Lung (tissue), 12 donors: Measurements from ENCODE around the gene ZNF766. TPM values are rescaled to one million over a fixed set of nuclear protein-coding genes. Genes with fewer than 3 reads are reported as not detected.
A peak's percentile ranks its signal among the peaks of the same experiment; 100 is the strongest.
"Not testable (repeated sequence)": the region's sequence is repeated elsewhere in the genome, so short reads cannot be mapped to it uniquely, and the experiment has no call there.

Source experiments
- ATAC-seq: fragments of 200-7000 bp; cut with Tn5 transposase; one replicate; pipeline ENCODE4 v1.9.1; 2020; ENCODE audit warnings: moderate number of reproducible peaks; ENCODE audit not compliant: insufficient read depth, low FRiP score
- DNase-seq, 3 donors: peaks; one replicate each; pipeline ENCODE4 v3.0.0-alpha.2; 2013 to 2017
- H3K27ac ChIP-seq, 2 donors: one replicate each; pipeline ENCODE4 v1.5.1; 2013; ENCODE audit warnings: mild to moderate bottlenecking in 2 of 2, moderate library complexity in 2 of 2, control low read depth in 1 of 2, inconsistent platforms in 1 of 2, low read depth in 1 of 2, low read length in 1 of 2
- H3K27me3 ChIP-seq, 3 donors: one replicate each; pipeline ENCODE4 v1.5.1; 2013; ENCODE audit warnings: low read length in 2 of 3; ENCODE audit not compliant: control insufficient read depth in 3 of 3, insufficient read depth in 3 of 3
- H3K36me3 ChIP-seq, 4 donors: one replicate each; pipeline ENCODE4 v1.5.1; 2013; ENCODE audit warnings: low read length in 4 of 4, mild to moderate bottlenecking in 1 of 4, moderate library complexity in 1 of 4; ENCODE audit not compliant: control insufficient read depth in 4 of 4, insufficient read depth in 4 of 4
- H3K4me1 ChIP-seq, 5 donors: one replicate each; pipeline ENCODE4 v1.5.1; 2013; ENCODE audit warnings: low read length in 5 of 5, mild to moderate bottlenecking in 2 of 5, moderate library complexity in 1 of 5; ENCODE audit not compliant: control insufficient read depth in 5 of 5, insufficient read depth in 5 of 5
- H3K4me3 ChIP-seq: one replicate; pipeline ENCODE4 v1.5.1; 2013; ENCODE audit warnings: mild to moderate bottlenecking, control low read depth, moderate library complexity
- H3K9ac ChIP-seq, 2 donors: one replicate each; pipeline ENCODE4 v1.5.1; 2013; ENCODE audit warnings: low read length in 2 of 2, control low read depth in 1 of 2; ENCODE audit not compliant: insufficient read depth in 1 of 2
- H3K9me3 ChIP-seq, 4 donors: one replicate each; pipeline ENCODE4 v1.5.1; 2013; ENCODE audit warnings: low read length in 3 of 4, mild to moderate bottlenecking in 1 of 4, moderate library complexity in 1 of 4; ENCODE audit not compliant: control insufficient read depth in 4 of 4, insufficient read depth in 3 of 4
- WGBS, 2 donors: extraction: QIAGEN DNeasy Blood & Tissue Kit; methylation state at CpG; one replicate each; pipeline ENCODE4 v1.1.7; 2013; 5-methylcytosine and 5-hydroxymethylcytosine counted together
- polyA plus RNA-seq, 2 donors: library from polyadenylated mRNA; stranded (reverse); fragments of 200-250 nt; gene quantifications; one replicate each; pipeline ENCODE4 v1.2.1, GENCODE V29; 2013
- total RNA-seq, 2 donors: library from RNA; depleted of rRNA in 1 of 2; stranded (reverse); fragments of >200 nt in 1 of 2; gene quantifications; one replicate each; pipeline ENCODE4 v1.2.1, GENCODE V29; 2014 to 2021
- TF ChIP-seq, protein P1 (sequence below): IDR thresholded peaks from 2 replicates; pipeline ENCODE4 v1.5.1; 2012; ENCODE audit warnings: mild to moderate bottlenecking; ENCODE audit errors: control extremely low read depth, extremely low read depth
- donor health status: control.
- donor health status: control.
- donor health status: Bipolar disorder and iron deficiency.
- donor health status: healthy.
- donor health status: DM: yes; HTN: yes; CAD: no.

The ZNF766 gene
- total and polyA plus RNA-seq, 4 donors = 3.2 to 14.9 (median 8.5) TPM

DNA sequence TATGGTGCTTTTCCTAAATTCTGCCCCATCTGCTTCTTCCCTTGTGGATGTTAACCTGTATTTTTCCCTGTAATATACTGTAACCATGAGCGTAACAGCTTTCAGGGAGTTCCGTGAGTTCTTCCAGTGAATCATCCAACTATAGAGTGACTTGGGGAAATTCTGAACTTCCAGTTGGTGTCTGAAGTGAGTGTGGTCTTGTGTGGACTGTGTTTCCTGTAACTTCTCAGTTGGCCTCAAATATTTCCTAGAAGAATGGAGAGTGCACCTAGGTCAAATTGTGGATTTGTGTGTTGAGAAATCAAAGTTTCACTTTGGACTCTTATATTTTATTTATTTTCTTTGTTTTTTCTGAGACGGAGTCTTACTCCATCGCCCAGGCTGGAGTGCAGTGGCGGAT, 11.0 kb upstream of the ZNF766 start:
- Histone ChIP-seq H3K36me3 (no peaks in the 10 kb centered on the region), H3K4me3 (no peak overlapping the region), H3K4me1 (no peaks in the 10 kb centered on the region), H3K27ac (no peak overlapping the region), H3K27me3 (no peaks in the 10 kb centered on the region), H3K9me3 (peaks cover 0 to 3% (median 0%) of the 10 kb centered on the region in 4 donors), H3K9ac (no peak overlapping the region)
- DNase-seq (no peak), ATAC-seq (no peak)
- WGBS, 2 donors = 96 to 97% methylated on average over 5 of the region's 5 CpGs
- TF ChIP-seq, protein P1, sequence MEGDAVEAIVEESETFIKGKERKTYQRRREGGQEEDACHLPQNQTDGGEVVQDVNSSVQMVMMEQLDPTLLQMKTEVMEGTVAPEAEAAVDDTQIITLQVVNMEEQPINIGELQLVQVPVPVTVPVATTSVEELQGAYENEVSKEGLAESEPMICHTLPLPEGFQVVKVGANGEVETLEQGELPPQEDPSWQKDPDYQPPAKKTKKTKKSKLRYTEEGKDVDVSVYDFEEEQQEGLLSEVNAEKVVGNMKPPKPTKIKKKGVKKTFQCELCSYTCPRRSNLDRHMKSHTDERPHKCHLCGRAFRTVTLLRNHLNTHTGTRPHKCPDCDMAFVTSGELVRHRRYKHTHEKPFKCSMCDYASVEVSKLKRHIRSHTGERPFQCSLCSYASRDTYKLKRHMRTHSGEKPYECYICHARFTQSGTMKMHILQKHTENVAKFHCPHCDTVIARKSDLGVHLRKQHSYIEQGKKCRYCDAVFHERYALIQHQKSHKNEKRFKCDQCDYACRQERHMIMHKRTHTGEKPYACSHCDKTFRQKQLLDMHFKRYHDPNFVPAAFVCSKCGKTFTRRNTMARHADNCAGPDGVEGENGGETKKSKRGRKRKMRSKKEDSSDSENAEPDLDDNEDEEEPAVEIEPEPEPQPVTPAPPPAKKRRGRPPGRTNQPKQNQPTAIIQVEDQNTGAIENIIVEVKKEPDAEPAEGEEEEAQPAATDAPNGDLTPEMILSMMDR = no peak

- WGBS, 2 donors = 93 to 94% methylated on average over 6 of the region's 6 CpGs
- H3K27me3 ChIP-seq, H3K9me3 ChIP-seq, ATAC-seq, DNase-seq, H3K4me3 ChIP-seq, H3K9ac ChIP-seq, H3K4me1 ChIP-seq, H3K36me3 ChIP-seq, H3K27ac ChIP-seq: not testable (repeated sequence)
Observed at GRCh38 chr19:52265556-52265955, 3.8 kb upstream of the ZNF766 start.

- 12 to 13% methylated on average over 11 of the region's 11 CpGs for WGBS, 2 donors
- Histone ChIP-seq H3K4me3 (peak overlapping the region; percentile 99), H3K27ac (peak overlapping the region; percentile 99 to 100), H3K4me1 (peaks cover 0 to 15% (median 7%) of the 10 kb centered on the region in 5 donors), H3K27me3 (no peaks in the 10 kb centered on the region), H3K9me3 (peaks cover 0 to 12% (median 0%) of the 10 kb centered on the region in 4 donors), H3K36me3 (peaks cover 0 to 13% (median 7%) of the 10 kb centered on the region in 4 donors), H3K9ac (peak overlapping the region; percentile 99)
- ATAC-seq = no peak
- DNase-seq = peak in 2 of 3 donors; percentile 30 to 45
- TF ChIP-seq, protein P1 = no peak
Observed at GRCh38 chr19:52270266-52270885, 989 bp downstream of the ZNF766 start.

- Histone ChIP-seq H3K27ac (no peak overlapping the region), H3K9me3 (peaks cover 0 to 21% (median 0%) of the 10 kb centered on the region in 4 donors), H3K4me3 (no peak overlapping the region), H3K4me1 (peaks cover 0 to 15% (median 7%) of the 10 kb centered on the region in 5 donors), H3K36me3 (peaks cover 0 to 16% (median 9%) of the 10 kb centered on the region in 4 donors), H3K27me3 (no peaks in the 10 kb centered on the region), H3K9ac (no peak overlapping the region)
- DNase-seq (no peak), ATAC-seq (no peak)
- 99 to 100% methylated on average over 2 of the region's 2 CpGs for WGBS, 2 donors
- TF ChIP-seq, protein P1 = no peak
Observed at GRCh38 chr19:52273301-52273700, 3.9 kb downstream of the ZNF766 start.
